ENCODE measurements around the gene MT1M. TPM values are rescaled to one million over a fixed set of nuclear protein-coding genes. Genes with fewer than 3 reads are reported as not detected.
A peak's percentile ranks its signal among the peaks of the same experiment; 100 is the strongest.

Gene MT1M
- total RNA-seq, 1 donor from 2014 or later, result not detected

- Mint-ChIP-seq H3K4me1 (ENCODE audit: low read depth) (peaks cover 24% of the 10 kb centered on the region), H3K27me3 (ENCODE audit: low read depth) (no peaks in the 10 kb centered on the region), H3K27ac (peak within 1 kb of the TSS; percentile 84), H3K36me3 (ENCODE audit: low read depth) (peaks cover 4% of the 10 kb centered on the region), H3K9me3 (no peaks in the 10 kb centered on the region), H3K4me3 (ENCODE audit: low read depth) (peak within 1 kb of the TSS; percentile 94)
- intact Hi-C loops (cut with micrococcal nuclease), result loop anchor here (1.0 to 5.0 kb wide), 5 partner anchors 13 to 230 kb away; partner anchors contain the start of genes MT1G, MT1H, MT2A and NUDT21
- DNase-seq (ENCODE audit: low spot score), result peak; percentile 83
Observed at GRCh38 chr16:56681939-56682702, 49.7 kb downstream of the MT1M start, which contains the start of gene MT1X. TSS of gene MT1X (plus strand) at chr16:56682470. CDS start at chr16:56682541, 71 bp downstream.

- H3K4me3 Mint-ChIP-seq (ENCODE audit: low read depth), result peak overlapping the region; percentile 94
- H3K4me1 Mint-ChIP-seq (ENCODE audit: low read depth), result peaks cover 24% of the 10 kb centered on the region
- intact Hi-C loops (cut with micrococcal nuclease), result loop anchor here (1.0 to 5.0 kb wide), 5 partner anchors 14 to 231 kb away; partner anchors contain the start of genes MT1G, MT1H, MT2A and NUDT21
- peaks cover 4% of the 10 kb centered on the region for H3K36me3 Mint-ChIP-seq (ENCODE audit: low read depth)
- H3K9me3 Mint-ChIP-seq, result no peaks in the 10 kb centered on the region
- peak overlapping the region; percentile 84 for H3K27ac Mint-ChIP-seq
- H3K27me3 Mint-ChIP-seq (ENCODE audit: low read depth), result no peaks in the 10 kb centered on the region
- no peak for DNase-seq (ENCODE audit: low spot score)
Observed at GRCh38 chr16:56682703-56683397, 50.4 kb downstream of the MT1M start.

Other genes starting within 250 kb of the MT1M start
- gene AMFR, start 207.1 kb upstream of the MT1M start, total RNA-seq, result 58.8 and 59.8 TPM in 2 replicates
- 307 and 313 TPM in 2 replicates for gene NUDT21, start 181.3 kb upstream of the MT1M start, total RNA-seq
- 78.0 and 79.7 TPM in 2 replicates for gene OGFOD1, start 181.1 kb upstream of the MT1M start, total RNA-seq
- 11.3 and 18.0 TPM in 2 replicates for gene BBS2, start 112.6 kb upstream of the MT1M start, total RNA-seq
- gene MT4, start 67.6 kb upstream of the MT1M start, total RNA-seq, result not detected in 2 replicates
- gene MT3, start 43.1 kb upstream of the MT1M start, total RNA-seq, result 7.5 and 7.9 TPM in 2 replicates
- 827 and 878 TPM in 2 replicates for gene MT2A, start 24.1 kb upstream of the MT1M start, total RNA-seq
- gene MT1E, start 6.9 kb upstream of the MT1M start, total RNA-seq, result 181 and 184 TPM in 2 replicates
- 7.6 and 8.3 TPM in 2 replicates for gene MT1A, start 6.0 kb downstream of the MT1M start, total RNA-seq
- not detected in 2 replicates for gene MT1B, start 19.2 kb downstream of the MT1M start, total RNA-seq
- gene MT1F, start 25.3 kb downstream of the MT1M start, total RNA-seq, result 6.4 and 8.0 TPM in 2 replicates
- gene MT1G, start 35.4 kb downstream of the MT1M start, total RNA-seq, result 21.1 and 24.5 TPM in 2 replicates
- not detected in 2 replicates for gene MT1H, start 37.2 kb downstream of the MT1M start, total RNA-seq
- 58.2 and 62.3 TPM in 2 replicates for gene MT1X, start 49.8 kb downstream of the MT1M start, total RNA-seq
- gene NUP93, start 97.5 kb downstream of the MT1M start, total RNA-seq, result 145 and 149 TPM in 2 replicates
- gene SLC12A3, start 232.5 kb downstream of the MT1M start, total RNA-seq, result not detected in 2 replicates